Endothelial cell of umbilical vein (primary cell): ENCODE data around the gene RUNX2. TPM values are rescaled to one million over a fixed set of nuclear protein-coding genes. Genes with fewer than 3 reads are reported as not detected.

Experiments
- BruUV-seq: library from RNA; stranded (reverse); fragments of 400-500 nt; replicated peaks from 2 replicates; lab custom pipeline; 2021; lab: Mats Ljungman, UMichigan
- CTCF ChIA-PET: fragments of 300-600, 350-600 bp; sonication (Branson Sonifier 250); formaldehyde crosslinking; loops from one replicate; lab custom pipeline; 2021; ENCODE audit warnings: antibody characterized with exemption, inconsistent platforms; lab: Charles Lee
- POLR2A ChIA-PET: fragments of 300-600, 350-600 bp; sonication (Branson Sonifier 250); formaldehyde crosslinking; loops from one replicate; lab custom pipeline; 2021; ENCODE audit warnings: antibody characterized with exemption, inconsistent platforms; lab: Charles Lee
- DNase-seq: peaks from one replicate; pipeline ENCODE4 v3.0.0-alpha.2; 2011; ENCODE audit warnings: low read depth, low spot score
- FAIRE-seq: peaks from 2 replicates; lab custom pipeline; 2011; peaks lifted over from hg19 to GRCh38; lab: Jason Lieb, UNC
- H2AFZ ChIP-seq: 2 replicates; pipeline ENCODE4 v1.6.0; 2012; ENCODE audit warnings: low read depth, low read length, control low read depth, inconsistent platforms
- H3K27ac ChIP-seq: 2 replicates; pipeline ENCODE4 v1.5.1; 2011; ENCODE audit warnings: low read depth, mild to moderate bottlenecking, control low read depth, low read length, moderate library complexity; ENCODE audit not compliant: insufficient read depth
- H3K27me3 ChIP-seq, 2 experiments: 2 replicates each; pipeline versions ENCODE4 v1.6.0 to v1.6.1; 2011; ENCODE audit warnings: low read length in 2 of 2, mixed read lengths in 1 of 2; ENCODE audit not compliant: control insufficient read depth in 2 of 2, insufficient read depth in 2 of 2
- H3K36me3 ChIP-seq, 2 experiments: 2 replicates in 1 of 2; 3 replicates in 1 of 2; pipeline ENCODE4 v1.5.1; 2011; ENCODE audit warnings: low read length in 2 of 2, mild to moderate bottlenecking in 1 of 2, moderate library complexity in 1 of 2; ENCODE audit not compliant: control insufficient read depth in 2 of 2, insufficient read depth in 2 of 2; ENCODE audit errors: extremely low read depth in 1 of 2
- H3K4me1 ChIP-seq: 3 replicates; pipeline ENCODE4 v1.5.1; 2011; ENCODE audit warnings: mild to moderate bottlenecking, low read length; ENCODE audit not compliant: control insufficient read depth, insufficient read depth; ENCODE audit errors: extremely low read depth
- H3K4me2 ChIP-seq: 2 replicates; pipeline ENCODE4 v1.6.1; 2011; ENCODE audit warnings: low read length, control low read depth, mixed read lengths; ENCODE audit not compliant: insufficient read depth
- H3K4me3 ChIP-seq, 3 experiments: fragments of 200-600 bp in 1 of 3; sonication (generic), shearing (Covaris generic) in 1 of 3; replicated peaks in 1 of 3; 2 replicates each; pipeline ENCODE4 v1.5.1; 2011 to 2016; ENCODE audit warnings: control low read depth in 3 of 3, low read length in 3 of 3, mild to moderate bottlenecking in 2 of 3, inconsistent platforms in 1 of 3, low read depth in 1 of 3, moderate library complexity in 1 of 3; ENCODE audit not compliant: insufficient read depth in 1 of 3
- H3K79me2 ChIP-seq: 2 replicates; pipeline ENCODE4 v1.6.0; 2012; ENCODE audit warnings: low read length, inconsistent platforms; ENCODE audit not compliant: control insufficient read depth, insufficient read depth
- H3K9ac ChIP-seq: replicated peaks from 2 replicates; pipeline ENCODE3; 2011; ENCODE audit warnings: low read length, control low read depth; ENCODE audit not compliant: insufficient read depth; ENCODE audit errors: extremely low read depth
- H3K9me1 ChIP-seq: replicated peaks from 3 replicates; pipeline ENCODE4 v1.6.0; 2011; ENCODE audit warnings: mild to moderate bottlenecking, low read length; ENCODE audit not compliant: control insufficient read depth, insufficient read depth; ENCODE audit errors: extremely low read depth
- H3K9me3 ChIP-seq: replicated peaks from 2 replicates; pipeline ENCODE4 v1.5.1; 2012; ENCODE audit warnings: low read length, inconsistent platforms; ENCODE audit not compliant: control insufficient read depth, insufficient read depth
- H4K20me1 ChIP-seq: replicated peaks from 2 replicates; pipeline ENCODE3; 2011; ENCODE audit warnings: mild to moderate bottlenecking, low read length; ENCODE audit not compliant: control insufficient read depth, insufficient read depth; ENCODE audit errors: extremely low read depth
- CTCF ChIP-seq, 2 donors: IDR thresholded peaks; 1 replicate in 1 of 2; 2 replicates in 1 of 2; pipeline ENCODE4 v1.5.1; 2011; ENCODE audit warnings: low read length in 2 of 2, mild to moderate bottlenecking in 2 of 2, moderate library complexity in 2 of 2, control low read depth in 1 of 2, inconsistent platforms in 1 of 2, low read depth in 1 of 2; ENCODE audit not compliant: insufficient read depth in 1 of 2; ENCODE audit errors: extremely low read depth in 1 of 2
- EZH2 ChIP-seq: IDR thresholded peaks from 2 replicates; pipeline ENCODE4 v1.6.1; 2012; ENCODE audit warnings: borderline replicate concordance, low read depth, mild to moderate bottlenecking, moderate library complexity, low read length, inconsistent platforms; ENCODE audit not compliant: severe bottlenecking
- FOS ChIP-seq: IDR thresholded peaks from 2 replicates; pipeline ENCODE4 v1.6.1; 2011; ENCODE audit warnings: mild to moderate bottlenecking, low read length, moderate library complexity, borderline replicate concordance; ENCODE audit not compliant: insufficient read depth
- GATA2 ChIP-seq: IDR thresholded peaks from 2 replicates; pipeline ENCODE4 v1.7.0; 2011; ENCODE audit warnings: low read depth, mild to moderate bottlenecking, moderate library complexity, mixed read lengths, low read length; ENCODE audit not compliant: insufficient read length, insufficient read depth
- JUN ChIP-seq: IDR thresholded peaks from 2 replicates; pipeline ENCODE4 v1.6.1; 2011; ENCODE audit warnings: borderline replicate concordance, low read depth; ENCODE audit not compliant: insufficient read length, insufficient read depth
- MAX ChIP-seq: IDR thresholded peaks from 2 replicates; pipeline ENCODE4 v1.6.1; 2011; ENCODE audit not compliant: insufficient read depth, insufficient read length
- MYC ChIP-seq: IDR thresholded peaks from one replicate; pipeline ENCODE4 v1.6.1; 2011; ENCODE audit warnings: mild to moderate bottlenecking, low read depth, low read length
- POLR2A ChIP-seq: IDR thresholded peaks from 2 replicates; pipeline ENCODE4 v1.6.1; 2012; ENCODE audit warnings: low read depth, mild to moderate bottlenecking, control low read depth, low read length
- POLR2AphosphoS5 ChIP-seq: IDR thresholded peaks from 2 replicates; pipeline ENCODE4 v1.6.1; 2012; ENCODE audit warnings: low read depth, mild to moderate bottlenecking, control low read depth, low read length, moderate library complexity; ENCODE audit not compliant: insufficient read depth
- dilution Hi-C: fragments of 300-500 bp; cut with MboI; formaldehyde crosslinking; loops from one replicate; pipeline ENCODE4 v1.15.0; 2019; ENCODE audit warnings: low sequenced_read_pairs; ENCODE audit not compliant: extremely low pct_ligation_motif_present
- intact Hi-C: fragments of 100-400 bp; cut with micrococcal nuclease; formaldehyde crosslinking; loops from one replicate; pipeline ENCODE4 v1.10.0; 2022
- polyA plus RNA-seq, 4 experiments: library from polyadenylated mRNA; depleted of rRNA in 3 of 4; stranded (reverse) in 3 of 4; unstranded in 1 of 4; fragments of >200 nt; gene quantifications; 2 replicates each; pipeline versions ENCODE4 v1.2.1 to v1.2.3, GENCODE V29; 2011 to 2012; ENCODE audit warnings: missing spikeins in 1 of 4
- total RNA-seq: library from RNA; stranded (reverse); gene quantifications from 2 replicates; pipeline ENCODE4 v1.2.3, GENCODE V29; 2021

The RUNX2 gene
- total and polyA plus RNA-seq, 2 donors (not counting 3 experiments of a cell fraction or from before 2014, with no cell fraction given), result 0.06 TPM; not detected in 1

- Histone ChIP-seq H3K4me2 (peak overlapping the region; percentile 85), H3K36me3 (no peaks in the 10 kb centered on the region), H3K79me2 (no peaks in the 10 kb centered on the region), H3K4me1 (peaks cover 40% of the 10 kb centered on the region), H3K9me3 (no peaks in the 10 kb centered on the region), H3K9me1 (no peaks in the 10 kb centered on the region), H3K9ac (no peak overlapping the region), H3K27ac (no peak overlapping the region), H3K27me3 (peaks cover 9 to 11% of the 10 kb centered on the region in 2 experiments), H3K4me3 (no peak overlapping the region), H2AFZ (no peak overlapping the region), H4K20me1 (no peaks in the 10 kb centered on the region)
- intact Hi-C loops (loop anchor here (1.0 to 5.0 kb wide), 2 partner anchors 13 to 44 kb away; no protein-coding TSS in a partner anchor), dilution Hi-C loops (no loop called here)
- FAIRE-seq, result no peak
- peak; percentile 12 for DNase-seq
- POLR2A ChIA-PET, result no interaction called here
- CTCF ChIA-PET, result interaction anchor here (0.8 to 0.9 kb wide), 2 partner anchors 144 to 281 kb away, joined by 3 to 7 read pairs; no protein-coding TSS in a partner anchor
- BruUV-seq, result no TSS peak
- no peak for TF ChIP-seq JUN
- TF ChIP-seq CTCF (IDR thresholded peaks at IDR 0.05; ENCODE audit: extremely low read depth in 1 of 2, insufficient read depth in 1 of 2, low read depth in 1 of 2, low read length in 2 of 2), result no peak
- TF ChIP-seq MAX, result no peak
- no peak for TF ChIP-seq EZH2
- no peak for TF ChIP-seq FOS
- no peak for TF ChIP-seq POLR2AphosphoS5
- no peak for TF ChIP-seq MYC
- TF ChIP-seq GATA2, result no peak
- no peak for TF ChIP-seq POLR2A
Measured at GRCh38 chr6:45433533-45434380, 105.6 kb downstream of the RUNX2 start.
